Lower leg skin (tissue), 3 donors: ENCODE results near the gene KLF7.

Source experiments
- CTCF ChIP-seq, 3 donors: fragments of 450-650 bp; IDR thresholded peaks; one replicate each; pipeline ENCODE4 v1.5.1; 2016; ENCODE audit warnings: antibody characterized with exemption in 3 of 3, mild to moderate bottlenecking in 3 of 3, moderate library complexity in 2 of 3
- POLR2A ChIP-seq, 2 donors: fragments of 450-650 bp; IDR thresholded peaks; one replicate each; pipeline ENCODE4 v1.6.1; 2016 to 2017; ENCODE audit warnings: antibody characterized with exemption in 2 of 2, mild to moderate bottlenecking in 1 of 2, moderate library complexity in 1 of 2

- TF ChIP-seq CTCF (IDR thresholded peaks at IDR 0.05): no peak
- TF ChIP-seq POLR2A (IDR thresholded peaks at IDR 0.05): no peak
Observed at GRCh38 chr2:207046724-207047123, 119.0 kb downstream of the KLF7 start.
